IMR-90 (cell line): ENCODE measurements around the gene SLTM. TPM values are rescaled to one million over a fixed set of nuclear protein-coding genes. Genes with fewer than 3 reads are reported as not detected.

Experiments used
- ATAC-seq: fragments of 200-7000 bp; cut with Tn5 transposase; 2 replicates; pipeline ENCODE4 v1.9.1; 2020; ENCODE audit warnings: low read depth, mild to moderate bottlenecking, moderate library complexity
- BruUV-seq: library from RNA; stranded (reverse); fragments of 400-500 nt; replicated peaks from 2 replicates; lab custom pipeline; 2021; lab: Mats Ljungman, UMichigan
- CTCF ChIA-PET: fragments of 300-600 bp; formaldehyde crosslinking; extraction: SDS; loops from one replicate; lab custom pipeline; 2021; ENCODE audit warnings: antibody characterized with exemption; lab: Yijun Ruan, JAX
- POLR2A ChIA-PET: fragments of 300-600 bp; sonication (Branson Sonifier 250); formaldehyde crosslinking; loops from one replicate; lab custom pipeline; 2022; ENCODE audit warnings: antibody characterized with exemption; ENCODE audit not compliant: unreplicated experiment; lab: Charles Lee
- DNase-seq: peaks from one replicate; pipeline ENCODE4 v3.0.0; 2013
- H2AFZ ChIP-seq: replicated peaks from 2 replicates; pipeline ENCODE3; 2013; ENCODE audit warnings: low read length, mild to moderate bottlenecking; ENCODE audit not compliant: poor library complexity
- H2AK5ac ChIP-seq: 2 replicates; pipeline ENCODE4 v1.6.1; 2013; ENCODE audit warnings: low read depth, low read length, inconsistent platforms
- H2AK9ac ChIP-seq: replicated peaks from 2 replicates; pipeline ENCODE3; 2013; ENCODE audit warnings: mild to moderate bottlenecking, low read depth, low read length, moderate library complexity; ENCODE audit not compliant: poor library complexity
- H2BK120ac ChIP-seq: 2 replicates; pipeline ENCODE4 v1.6.1; 2013; ENCODE audit warnings: low read depth, low read length, inconsistent platforms
- H2BK15ac ChIP-seq: 3 replicates; pipeline ENCODE4 v1.6.1; 2013; ENCODE audit warnings: low read depth, low read length, inconsistent platforms
- H2BK20ac ChIP-seq: 2 replicates; pipeline ENCODE4 v1.6.1; 2013; ENCODE audit warnings: low read depth, mild to moderate bottlenecking, inconsistent platforms, low read length, moderate library complexity
- H2BK5ac ChIP-seq: 2 replicates; pipeline ENCODE4 v1.6.1; 2013; ENCODE audit warnings: mild to moderate bottlenecking, low read depth, low read length, inconsistent platforms; ENCODE audit not compliant: poor library complexity, severe bottlenecking
- H3K14ac ChIP-seq: replicated peaks from 2 replicates; pipeline ENCODE4 v1.6.1; 2013; ENCODE audit warnings: low read depth, low read length, inconsistent platforms
- H3K18ac ChIP-seq: 2 replicates; pipeline ENCODE4 v1.6.1; 2013; ENCODE audit warnings: low read depth, low read length, control low read depth
- H3K23ac ChIP-seq: 2 replicates; pipeline ENCODE4 v1.6.1; 2013; ENCODE audit warnings: low read depth, low read length, inconsistent platforms
- H3K27ac ChIP-seq: 2 replicates; pipeline ENCODE4 v1.5.1; 2013; ENCODE audit warnings: mild to moderate bottlenecking, control low read depth, low read length; ENCODE audit not compliant: insufficient read depth
- H3K27me3 ChIP-seq: 2 replicates; pipeline ENCODE4 v1.6.1; 2013; ENCODE audit warnings: low read length; ENCODE audit not compliant: control insufficient read depth, insufficient read depth
- H3K36me3 ChIP-seq: 2 replicates; pipeline ENCODE4 v1.6.1; 2013; ENCODE audit warnings: low read length, mixed read lengths; ENCODE audit not compliant: control insufficient read depth, insufficient read depth
- H3K4ac ChIP-seq: 2 replicates; pipeline ENCODE4 v1.6.1; 2013; ENCODE audit warnings: low read depth, low read length, inconsistent platforms
- H3K4me1 ChIP-seq: 2 replicates; pipeline ENCODE4 v1.6.1; 2013; ENCODE audit warnings: low read length, mixed read lengths; ENCODE audit not compliant: control insufficient read depth, insufficient read depth
- H3K4me2 ChIP-seq: 2 replicates; pipeline ENCODE4 v1.6.1; 2013; ENCODE audit warnings: low read depth, mild to moderate bottlenecking, control low read depth, low read length, moderate library complexity
- H3K4me3 ChIP-seq: 2 replicates; pipeline ENCODE4 v1.5.1; 2013; ENCODE audit warnings: low read depth, mild to moderate bottlenecking, control low read depth, low read length, moderate library complexity; ENCODE audit not compliant: insufficient read depth
- H3K56ac ChIP-seq: 2 replicates; pipeline ENCODE4 v1.6.1; 2013; ENCODE audit warnings: low read length, inconsistent platforms; ENCODE audit not compliant: insufficient read depth; ENCODE audit errors: extremely low read depth
- H3K79me1 ChIP-seq, 2 experiments: 2 replicates each; pipeline ENCODE4 v1.6.1; 2013; ENCODE audit warnings: low read length in 2 of 2, inconsistent platforms in 1 of 2, low read depth in 1 of 2
- H3K9ac ChIP-seq: 2 replicates; pipeline ENCODE4 v1.6.1; 2013; ENCODE audit warnings: low read depth, low read length, control low read depth
- H3K9me1 ChIP-seq: 2 replicates; pipeline ENCODE4 v1.6.1; 2013; ENCODE audit warnings: low read length, inconsistent platforms; ENCODE audit not compliant: insufficient read depth
- H3K9me3 ChIP-seq: 2 replicates; pipeline ENCODE4 v1.6.1; 2013; ENCODE audit warnings: low read length; ENCODE audit not compliant: control insufficient read depth, insufficient read depth
- H4K20me1 ChIP-seq: 2 replicates; pipeline ENCODE4 v1.6.1; 2013; ENCODE audit warnings: low read length, inconsistent platforms; ENCODE audit not compliant: insufficient read depth
- H4K5ac ChIP-seq: 2 replicates; pipeline ENCODE4 v1.6.1; 2013; ENCODE audit warnings: mild to moderate bottlenecking, low read depth, low read length, control low read depth
- H4K8ac ChIP-seq, 2 experiments: 2 replicates each; pipeline ENCODE4 v1.6.1; 2013; ENCODE audit warnings: low read depth in 2 of 2, low read length in 2 of 2, control low read depth in 1 of 2, inconsistent platforms in 1 of 2
- H4K91ac ChIP-seq: 2 replicates; pipeline ENCODE4 v1.6.1; 2013; ENCODE audit warnings: low read depth, low read length, inconsistent platforms; ENCODE audit not compliant: insufficient read depth
- BHLHE40 ChIP-seq: fragments of 150-350 bp; IDR thresholded peaks from 2 replicates; pipeline ENCODE4 v1.6.1; 2016; ENCODE audit warnings: mild to moderate bottlenecking, low read depth, low read length
- CEBPB ChIP-seq: IDR thresholded peaks from 2 replicates; pipeline ENCODE4 v1.6.1; 2012; ENCODE audit warnings: low read depth, low read length, improper control_type of control experiment
- CHD1 ChIP-seq: IDR thresholded peaks from 2 replicates; pipeline ENCODE4 v1.6.1; 2012; ENCODE audit warnings: low read depth, low read length, improper control_type of control experiment
- FOS ChIP-seq: fragments of 150-350 bp; IDR thresholded peaks from 2 replicates; pipeline ENCODE4 v1.6.1; 2016; ENCODE audit warnings: low read depth, low read length
- MAFK ChIP-seq: IDR thresholded peaks from 2 replicates; pipeline ENCODE4 v1.6.1; 2012; ENCODE audit warnings: low read depth, low read length, improper control_type of control experiment
- MAZ ChIP-seq: IDR thresholded peaks from 2 replicates; pipeline ENCODE4 v1.6.1; 2012; ENCODE audit warnings: low read depth, mild to moderate bottlenecking, low read length, improper control_type of control experiment, moderate library complexity, borderline replicate concordance
- MXI1 ChIP-seq: IDR thresholded peaks from 2 replicates; pipeline ENCODE4 v1.6.1; 2012; ENCODE audit warnings: low read depth, mild to moderate bottlenecking, low read length, moderate library complexity, borderline replicate concordance
- NFE2L2 ChIP-seq: fragments of 150-350 bp; IDR thresholded peaks from 2 replicates; pipeline ENCODE4 v1.6.1; 2016; ENCODE audit warnings: low read depth, mild to moderate bottlenecking, low read length
- POLR2A ChIP-seq: IDR thresholded peaks from 2 replicates; pipeline ENCODE4 v1.6.1; 2012; ENCODE audit warnings: mild to moderate bottlenecking, low read depth, low read length
- RAD21 ChIP-seq: IDR thresholded peaks from 2 replicates; pipeline ENCODE4 v1.6.1; 2012; ENCODE audit warnings: low read length, improper control_type of control experiment
- RCOR1 ChIP-seq: IDR thresholded peaks from 2 replicates; pipeline ENCODE4 v1.6.1; 2012; ENCODE audit warnings: mild to moderate bottlenecking, low read length, improper control_type of control experiment; ENCODE audit not compliant: insufficient replicate concordance
- RFX5 ChIP-seq: IDR thresholded peaks from 2 replicates; pipeline ENCODE4 v1.8.0; 2012; ENCODE audit warnings: low read depth, mild to moderate bottlenecking, low read length, moderate library complexity
- SMC3 ChIP-seq: fragments of 150-350 bp; IDR thresholded peaks from 2 replicates; pipeline ENCODE4 v1.6.1; 2016; ENCODE audit warnings: low read depth, mild to moderate bottlenecking, antibody characterized with exemption, low read length, moderate library complexity
- WGBS, 2 experiments: methylation state at CpG; one replicate each; pipeline versions ENCODE4 v1.1.5 to v1.1.7; 2013; ENCODE audit warnings: missing lambda C conversion rate in 2 of 2; ENCODE audit not compliant: insufficient read length in 1 of 2; ENCODE audit errors: extremely low coverage in 2 of 2; 5-methylcytosine and 5-hydroxymethylcytosine counted together
- dilution Hi-C: fragments of 300-500 bp; cut with HindIII; formaldehyde crosslinking; loops from one replicate; pipeline ENCODE4 v1.14.3; 2018; ENCODE audit warnings: low sequenced_read_pairs; ENCODE audit not compliant: unreplicated experiment
- in situ Hi-C: fragments of 300-500 bp; cut with MboI; formaldehyde crosslinking; loops from 3 replicates; pipeline ENCODE4 v1.14.3; 2019; ENCODE audit warnings: low sequenced_read_pairs, inconsistent platforms, mixed read lengths
- intact Hi-C: fragments of 100-400 bp; cut with micrococcal nuclease; formaldehyde crosslinking; loops from 2 replicates; pipeline ENCODE4 v1.10.0; 2022
- polyA plus RNA-seq, 3 experiments: library from polyadenylated mRNA; depleted of rRNA; stranded (reverse); fragments of >200 nt; gene quantifications; 2 replicates each; pipeline ENCODE4 v1.2.3, GENCODE V29; 2012; ENCODE audit warnings: low replicate concordance in 1 of 3
- total RNA-seq: library from RNA; depleted of rRNA; stranded (reverse); fragments of >200 nt; gene quantifications from 2 replicates; pipeline ENCODE4 v1.2.3, GENCODE V29; 2012
- TF ChIP-seq, protein P1 (sequence below): conservative IDR thresholded peaks from 2 replicates; pipeline ENCODE4 v1.5.1; 2012; ENCODE audit warnings: mild to moderate bottlenecking, low read depth, low read length, improper control_type of control experiment
- TF ChIP-seq, protein P2 (sequence below): fragments of 150-350 bp; IDR thresholded peaks from 2 replicates; pipeline ENCODE4 v1.6.1; 2016; ENCODE audit warnings: low read depth, mild to moderate bottlenecking, low read length, moderate library complexity, borderline replicate concordance
- TF ChIP-seq, protein P3 (sequence below): fragments of 150-350 bp; IDR thresholded peaks from 2 replicates; pipeline ENCODE4 v1.6.1; 2017; ENCODE audit warnings: mild to moderate bottlenecking, antibody characterized with exemption, low read length, low read depth

The SLTM gene
- total and polyA plus RNA-seq, 2 of the 4 experiments (the other 2 are of a cell fraction): 36.0 to 57.6 TPM

DNA sequence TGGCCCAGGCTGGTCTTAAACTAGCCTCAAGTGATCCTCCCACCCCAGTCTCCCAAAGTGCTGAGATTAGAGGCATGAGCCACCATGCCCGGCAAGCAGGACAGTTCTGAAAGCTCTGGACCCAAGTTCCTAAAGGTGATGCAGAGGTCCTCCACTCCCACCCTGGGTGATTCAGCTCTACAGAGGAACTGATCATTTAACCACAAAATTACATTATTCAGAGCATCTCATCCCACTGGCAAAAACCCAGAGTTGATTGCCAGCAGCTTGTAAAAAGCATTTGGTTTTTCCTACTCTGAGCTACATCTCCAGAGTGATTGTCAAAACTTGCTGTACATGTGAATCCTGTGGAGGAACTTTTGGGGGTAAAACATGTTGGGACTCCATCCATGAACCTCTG, 60.2 kb downstream of the SLTM start:
- no peaks in the 10 kb centered on the region; the same call in 1 of the 2 replicates for H3K9me1 ChIP-seq
- no peak overlapping the region for H2BK5ac ChIP-seq
- dilution Hi-C loops: no loop called here
- no peak for TF ChIP-seq RAD21
- TF ChIP-seq CHD1: no peak
- no peak for TF ChIP-seq SMC3
- no peak for TF ChIP-seq RFX5
- TF ChIP-seq POLR2A: no peak
- no peak for TF ChIP-seq MAFK
- TF ChIP-seq, protein P1, sequence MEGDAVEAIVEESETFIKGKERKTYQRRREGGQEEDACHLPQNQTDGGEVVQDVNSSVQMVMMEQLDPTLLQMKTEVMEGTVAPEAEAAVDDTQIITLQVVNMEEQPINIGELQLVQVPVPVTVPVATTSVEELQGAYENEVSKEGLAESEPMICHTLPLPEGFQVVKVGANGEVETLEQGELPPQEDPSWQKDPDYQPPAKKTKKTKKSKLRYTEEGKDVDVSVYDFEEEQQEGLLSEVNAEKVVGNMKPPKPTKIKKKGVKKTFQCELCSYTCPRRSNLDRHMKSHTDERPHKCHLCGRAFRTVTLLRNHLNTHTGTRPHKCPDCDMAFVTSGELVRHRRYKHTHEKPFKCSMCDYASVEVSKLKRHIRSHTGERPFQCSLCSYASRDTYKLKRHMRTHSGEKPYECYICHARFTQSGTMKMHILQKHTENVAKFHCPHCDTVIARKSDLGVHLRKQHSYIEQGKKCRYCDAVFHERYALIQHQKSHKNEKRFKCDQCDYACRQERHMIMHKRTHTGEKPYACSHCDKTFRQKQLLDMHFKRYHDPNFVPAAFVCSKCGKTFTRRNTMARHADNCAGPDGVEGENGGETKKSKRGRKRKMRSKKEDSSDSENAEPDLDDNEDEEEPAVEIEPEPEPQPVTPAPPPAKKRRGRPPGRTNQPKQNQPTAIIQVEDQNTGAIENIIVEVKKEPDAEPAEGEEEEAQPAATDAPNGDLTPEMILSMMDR: no peak
- no peak for TF ChIP-seq RCOR1
- no peak for TF ChIP-seq CEBPB
- no peak for TF ChIP-seq BHLHE40
- TF ChIP-seq MXI1: no peak
- no peak for TF ChIP-seq FOS
- no peak for TF ChIP-seq NFE2L2
- TF ChIP-seq, protein P2, sequence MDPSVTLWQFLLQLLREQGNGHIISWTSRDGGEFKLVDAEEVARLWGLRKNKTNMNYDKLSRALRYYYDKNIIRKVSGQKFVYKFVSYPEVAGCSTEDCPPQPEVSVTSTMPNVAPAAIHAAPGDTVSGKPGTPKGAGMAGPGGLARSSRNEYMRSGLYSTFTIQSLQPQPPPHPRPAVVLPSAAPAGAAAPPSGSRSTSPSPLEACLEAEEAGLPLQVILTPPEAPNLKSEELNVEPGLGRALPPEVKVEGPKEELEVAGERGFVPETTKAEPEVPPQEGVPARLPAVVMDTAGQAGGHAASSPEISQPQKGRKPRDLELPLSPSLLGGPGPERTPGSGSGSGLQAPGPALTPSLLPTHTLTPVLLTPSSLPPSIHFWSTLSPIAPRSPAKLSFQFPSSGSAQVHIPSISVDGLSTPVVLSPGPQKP: no peak
- no peak for TF ChIP-seq MAZ
- TF ChIP-seq, protein P3, sequence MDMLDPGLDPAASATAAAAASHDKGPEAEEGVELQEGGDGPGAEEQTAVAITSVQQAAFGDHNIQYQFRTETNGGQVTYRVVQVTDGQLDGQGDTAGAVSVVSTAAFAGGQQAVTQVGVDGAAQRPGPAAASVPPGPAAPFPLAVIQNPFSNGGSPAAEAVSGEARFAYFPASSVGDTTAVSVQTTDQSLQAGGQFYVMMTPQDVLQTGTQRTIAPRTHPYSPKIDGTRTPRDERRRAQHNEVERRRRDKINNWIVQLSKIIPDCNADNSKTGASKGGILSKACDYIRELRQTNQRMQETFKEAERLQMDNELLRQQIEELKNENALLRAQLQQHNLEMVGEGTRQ: no peak
- H3K23ac ChIP-seq: no peak overlapping the region
- no peak overlapping the region for H3K4ac ChIP-seq
- H3K4me3 ChIP-seq: no peak overlapping the region
- intact Hi-C loops: no loop called here
- H3K56ac ChIP-seq: no peak overlapping the region
- peaks cover 10% of the 10 kb centered on the region for H3K36me3 ChIP-seq
- H3K79me1 ChIP-seq: peaks cover 2% of the 10 kb centered on the region in 2 experiments; a peak in 1 of 4 replicates
- no CpG with 5 or more reads among the region's 1 CpG for WGBS, 2 experiments
- no peak overlapping the region for H2BK120ac ChIP-seq
- no peak overlapping the region for H2AFZ ChIP-seq
- H3K9ac ChIP-seq: no peak overlapping the region
- no peaks in the 10 kb centered on the region for H4K20me1 ChIP-seq
- H2AK5ac ChIP-seq: no peak overlapping the region
- H3K18ac ChIP-seq: no peak overlapping the region
- H3K27ac ChIP-seq: no peak overlapping the region
- no peak overlapping the region for H2BK15ac ChIP-seq
- H3K4me2 ChIP-seq: no peak overlapping the region
- H4K91ac ChIP-seq: no peak overlapping the region
- no peak overlapping the region for H2AK9ac ChIP-seq
- H4K5ac ChIP-seq: no peak overlapping the region
- in situ Hi-C loops: no loop called here
- H3K4me1 ChIP-seq: peaks cover 2% of the 10 kb centered on the region; the same call in 1 of the 2 replicates
- H3K27me3 ChIP-seq: no peaks in the 10 kb centered on the region
- POLR2A ChIA-PET: no interaction called here
- peak; percentile 46; the same call in 1 of the 2 replicates for ATAC-seq
- peak; percentile 67 for DNase-seq
- CTCF ChIA-PET: no interaction called here
- H3K14ac ChIP-seq: no peak overlapping the region
- BruUV-seq: no TSS peak
- no peak overlapping the region for H4K8ac ChIP-seq
- H2BK20ac ChIP-seq: no peak overlapping the region
- H3K9me3 ChIP-seq: no peaks in the 10 kb centered on the region
